ENCODE data around the gene SRBD1. TPM values are rescaled to one million over a fixed set of nuclear protein-coding genes. Genes with fewer than 3 reads are reported as not detected.

SRBD1 gene
- total RNA-seq, 1 experiment from 2014 or later: 14.4 TPM

- DNase-seq (ENCODE audit: low spot score): no peak
Measured at GRCh38 chr2:45636008-45636407, 24.9 kb upstream of the SRBD1 start.

GRCh38 chr2:45634223-45634622 lies 23.2 kb upstream of the SRBD1 start:
- DNase-seq (ENCODE audit: low spot score): no peak

- no peak for DNase-seq (ENCODE audit: low spot score)
Measured at GRCh38 chr2:45631955-45632354, 20.9 kb upstream of the SRBD1 start.

- no peak for DNase-seq (ENCODE audit: low spot score)
Measured at GRCh38 chr2:45631319-45631718, 20.3 kb upstream of the SRBD1 start.

- no peak for DNase-seq (ENCODE audit: low spot score)
Measured at GRCh38 chr2:45629971-45630370, 18.9 kb upstream of the SRBD1 start.

GRCh38 chr2:45627911-45628310 lies 16.8 kb upstream of the SRBD1 start:
- DNase-seq (ENCODE audit: low spot score): peak; percentile 48

GRCh38 chr2:45626387-45627221 lies 15.5 kb upstream of the SRBD1 start:
- no peak for DNase-seq (ENCODE audit: low spot score)

GRCh38 chr2:45625824-45626223 lies 14.8 kb upstream of the SRBD1 start:
- DNase-seq (ENCODE audit: low spot score): no peak

- DNase-seq (ENCODE audit: low spot score): no peak
Measured at GRCh38 chr2:45623098-45623497, 12.0 kb upstream of the SRBD1 start.

GRCh38 chr2:45622336-45623075 lies 11.4 kb upstream of the SRBD1 start:
- no peak for DNase-seq (ENCODE audit: low spot score)

GRCh38 chr2:45617496-45617895 lies 6.4 kb upstream of the SRBD1 start:
- no peak for DNase-seq (ENCODE audit: low spot score)

- DNase-seq (ENCODE audit: low spot score): peak; percentile 63
Measured at GRCh38 chr2:45616658-45617411, 5.8 kb upstream of the SRBD1 start.

- no peak for DNase-seq (ENCODE audit: low spot score)
Measured at GRCh38 chr2:45614871-45615415, 3.9 kb upstream of the SRBD1 start.

GRCh38 chr2:45614330-45614729 lies 3.3 kb upstream of the SRBD1 start:
- no peak for DNase-seq (ENCODE audit: low spot score)

GRCh38 chr2:45612731-45613130 lies 1.7 kb upstream of the SRBD1 start:
- DNase-seq (ENCODE audit: low spot score): peak; percentile 21

GRCh38 chr2:45612285-45612684 lies 1.2 kb upstream of the SRBD1 start:
- DNase-seq (ENCODE audit: low spot score): no peak

GRCh38 chr2:45610281-45611019 lies 617 bp downstream of the SRBD1 start:
- peak; percentile 79 for DNase-seq (ENCODE audit: low spot score)

GRCh38 chr2:45607701-45608100 lies 3.4 kb downstream of the SRBD1 start:
- DNase-seq (ENCODE audit: low spot score): peak; percentile 43

- no peak for DNase-seq (ENCODE audit: low spot score)
Measured at GRCh38 chr2:45606796-45607195, 4.3 kb downstream of the SRBD1 start.

- no peak for DNase-seq (ENCODE audit: low spot score)
Measured at GRCh38 chr2:45605116-45605515, 6.0 kb downstream of the SRBD1 start.

GRCh38 chr2:45602624-45603023 lies 8.4 kb downstream of the SRBD1 start:
- no peak for DNase-seq (ENCODE audit: low spot score)
